B cell (primary cell): ENCODE results near the gene TBC1D22B. TPM values are rescaled to one million over a fixed set of nuclear protein-coding genes. Genes with fewer than 3 reads are reported as not detected.

ENCODE experiments used
- ATAC-seq: fragments of 200-7000 bp; cut with Tn5 transposase; one replicate; pipeline ENCODE4 v1.10.0; 2021; ENCODE audit warnings: low read depth, mild to moderate bottlenecking, moderate number of reproducible peaks, moderate library complexity
- CTCF ChIA-PET: fragments of 350-600 bp; sonication (Branson Sonifier 250); formaldehyde crosslinking; loops from one replicate; lab custom pipeline; 2021; ENCODE audit warnings: antibody characterized with exemption, inconsistent platforms; lab: Charles Lee
- POLR2A ChIA-PET: fragments of 350-600 bp; sonication (Branson Sonifier 250); formaldehyde crosslinking; loops from one replicate; lab custom pipeline; 2021; ENCODE audit warnings: antibody characterized with exemption; lab: Charles Lee
- DNase-seq: peaks from one replicate; pipeline ENCODE4 v3.0.0; 2013
- H2AFZ ChIP-seq: 2 replicates; pipeline ENCODE4 v1.6.1; 2012; ENCODE audit warnings: mild to moderate bottlenecking, low read depth, low read length; ENCODE audit not compliant: insufficient read depth, poor library complexity, severe bottlenecking
- H3K27ac ChIP-seq, 2 donors: 1 replicate in 1 of 2; 2 replicates in 1 of 2; pipeline ENCODE4 v1.5.1; 2012 to 2013; ENCODE audit warnings: low read length in 2 of 2, mild to moderate bottlenecking in 2 of 2, moderate library complexity in 1 of 2
- H3K27me3 ChIP-seq, 4 experiments: fragments of 200-600 bp in 1 of 4; sonication (generic) in 1 of 4; replicated peaks in 1 of 4; 1 replicate in 2 of 4; 2 replicates in 2 of 4; pipeline versions ENCODE4 v1.6.1 to v1.7.0; 2013 to 2016; ENCODE audit warnings: low read length in 3 of 4, mild to moderate bottlenecking in 2 of 4, mixed read lengths in 1 of 4, moderate library complexity in 1 of 4; ENCODE audit not compliant: insufficient read depth in 4 of 4, control insufficient read depth in 3 of 4; ENCODE audit errors: control extremely low read depth in 1 of 4
- H3K36me3 ChIP-seq, 2 experiments: replicated peaks in 1 of 2; 1 replicate in 1 of 2; 2 replicates in 1 of 2; pipeline versions ENCODE4 v1.6.1 to v1.7.1; 2013; ENCODE audit warnings: low read length in 1 of 2; ENCODE audit not compliant: insufficient read depth in 2 of 2, control insufficient read depth in 1 of 2; ENCODE audit errors: control extremely low read depth in 1 of 2, extremely low read depth in 1 of 2
- H3K4me1 ChIP-seq, 2 donors: fragments of 200-600 bp in 1 of 2; sonication (generic) in 1 of 2; 1 replicate in 1 of 2; 2 replicates in 1 of 2; pipeline versions ENCODE4 v1.5.1 to v1.6.1; 2013 to 2017; ENCODE audit warnings: low read length in 2 of 2; ENCODE audit not compliant: control insufficient read depth in 2 of 2, insufficient read depth in 2 of 2
- H3K4me2 ChIP-seq: replicated peaks from 2 replicates; pipeline ENCODE3; 2012; ENCODE audit warnings: mild to moderate bottlenecking, low read depth, low read length; ENCODE audit not compliant: poor library complexity, severe bottlenecking
- H3K4me3 ChIP-seq, 5 experiments: fragments of 200-600 bp in 1 of 5; sonication (generic) in 1 of 5; 1 replicate in 3 of 5; 2 replicates in 2 of 5; pipeline versions ENCODE4 v1.5.1 to v1.7.0; 2011 to 2016; ENCODE audit warnings: low read length in 4 of 5, mild to moderate bottlenecking in 4 of 5, low read depth in 2 of 5, control low read depth in 1 of 5, moderate library complexity in 1 of 5; ENCODE audit not compliant: insufficient read depth in 1 of 5; ENCODE audit errors: control extremely low read depth in 1 of 5, extremely low read depth in 1 of 5
- H3K79me2 ChIP-seq: fragments of 200-600 bp; sonication (generic); one replicate; pipeline ENCODE4 v1.6.0; 2016; ENCODE audit warnings: low read length; ENCODE audit not compliant: control insufficient read depth, insufficient read depth
- H3K9ac ChIP-seq: fragments of 200-600 bp; sonication (generic); 2 replicates; pipeline ENCODE4 v1.6.1; 2017; ENCODE audit warnings: mild to moderate bottlenecking, low read length, moderate library complexity
- H3K9me3 ChIP-seq, 3 donors: one replicate each; pipeline versions ENCODE4 v1.6.1 to v1.7.1; 2013; ENCODE audit warnings: low read length in 2 of 3; ENCODE audit not compliant: control insufficient read depth in 2 of 3, insufficient read depth in 1 of 3; ENCODE audit errors: control extremely low read depth in 1 of 3
- H4K20me1 ChIP-seq: 2 replicates; pipeline ENCODE4 v1.6.0; 2012; ENCODE audit warnings: mild to moderate bottlenecking, low read length; ENCODE audit not compliant: insufficient read depth, control insufficient read depth, poor library complexity, severe bottlenecking
- H3K27ac Mint-ChIP-seq: one replicate; pipeline ENCODE4 v1.8.0; 2021; ENCODE audit warnings: mixed read lengths
- H3K27me3 Mint-ChIP-seq: one replicate; pipeline ENCODE4 v1.8.0; 2021; ENCODE audit warnings: mixed read lengths
- H3K4me1 Mint-ChIP-seq: one replicate; pipeline ENCODE4 v1.8.0; 2021; ENCODE audit warnings: mixed read lengths
- H3K4me3 Mint-ChIP-seq: one replicate; pipeline ENCODE4 v1.8.0; 2021; ENCODE audit warnings: mixed read lengths
- H3K9me3 Mint-ChIP-seq: one replicate; pipeline ENCODE4 v1.8.0; 2022; ENCODE audit warnings: mixed read lengths; ENCODE audit not compliant: insufficient read depth
- EZH2 ChIP-seq: IDR thresholded peaks from 2 replicates; pipeline ENCODE4 v1.6.1; 2012; ENCODE audit warnings: borderline replicate concordance, low read depth, mild to moderate bottlenecking, moderate library complexity, low read length; ENCODE audit not compliant: insufficient read depth, poor library complexity, severe bottlenecking
- WGBS: methylation state at CpG from one replicate; pipeline ENCODE4 v1.1.5; 2013; ENCODE audit warnings: missing lambda C conversion rate; ENCODE audit not compliant: insufficient coverage; 5-methylcytosine and 5-hydroxymethylcytosine counted together
- intact Hi-C: fragments of 100-400 bp; cut with micrococcal nuclease; formaldehyde crosslinking; loops from one replicate; pipeline ENCODE4 v1.10.0; 2022
- polyA plus RNA-seq: library from polyadenylated mRNA; depleted of rRNA; stranded (reverse); fragments of >200 nt; gene quantifications from 2 replicates; pipeline ENCODE4 v1.2.3, GENCODE V29; 2012
- total RNA-seq, 2 donors: library from RNA; stranded (reverse); fragments of 120-200 nt in 1 of 2; gene quantifications; 1 replicate in 1 of 2; 2 replicates in 1 of 2; pipeline versions ENCODE4 v1.2.3 to v1.2.4, GENCODE V29; 2013 to 2022
- TF ChIP-seq, protein P1 (sequence below): fragments of 200-600 bp; IDR thresholded peaks from one replicate; pipeline ENCODE4 v1.8.0; 2022; ENCODE audit warnings: antibody characterized with exemption, mild to moderate bottlenecking

TBC1D22B gene
- total and polyA plus RNA-seq, 2 donors (not counting 1 experiment from before 2014, with no cell fraction given): 5.1 to 12.5 TPM

DNA sequence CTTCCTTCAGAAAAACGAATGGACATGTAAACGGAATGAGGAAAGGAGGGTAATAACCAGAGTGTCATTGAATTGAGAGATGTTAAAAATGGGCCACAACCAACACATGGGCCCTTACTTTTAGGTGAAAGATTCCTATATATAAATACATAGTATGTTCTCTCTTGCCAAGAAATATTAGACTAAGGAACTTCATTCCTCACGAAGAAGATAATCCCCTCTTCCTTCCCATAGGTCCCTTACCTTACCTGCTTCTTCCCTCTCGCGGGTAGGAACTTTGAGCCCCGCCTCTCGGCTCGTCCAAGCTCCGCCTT is 295 bp upstream of the TBC1D22B start:
- intact Hi-C loops: loop anchor here (2.0 kb wide), 1 partner anchor 34 kb away; no protein-coding TSS in a partner anchor

DNA sequence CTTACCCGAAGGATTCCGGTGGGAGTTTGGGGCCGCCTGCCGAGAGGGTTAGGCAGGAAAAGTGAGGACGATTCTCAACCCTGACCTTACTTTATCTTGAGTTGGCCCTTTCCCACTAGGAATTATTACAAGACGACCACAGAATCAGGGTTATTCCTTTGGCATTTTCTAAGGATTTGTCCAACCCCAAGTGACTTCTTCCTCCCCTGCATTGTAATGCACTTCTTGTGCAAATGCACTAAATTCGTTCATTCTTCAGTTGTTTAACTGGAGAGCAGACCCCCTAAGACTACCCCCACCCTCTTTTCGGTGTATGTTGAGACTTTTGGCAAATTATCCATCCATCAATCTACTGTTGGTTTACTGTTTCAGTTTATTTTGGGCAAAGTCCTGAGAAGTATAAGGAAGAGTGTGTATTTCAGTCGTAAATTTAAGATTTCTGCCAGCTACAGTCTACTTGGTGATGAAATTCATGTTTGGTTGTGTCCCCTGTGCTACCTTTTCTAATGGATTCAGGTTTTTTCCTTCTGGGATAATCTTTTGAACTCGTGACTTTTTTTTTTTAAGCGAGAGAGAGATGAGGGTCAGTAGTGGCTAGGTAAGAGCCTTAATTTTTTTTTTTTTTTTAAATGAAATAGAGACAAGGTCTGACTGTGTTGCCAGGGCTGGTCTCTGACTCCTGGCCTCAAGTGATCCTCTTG is 983 bp downstream of the TBC1D22B start:
- peak overlapping the region; percentile 100 for H3K9ac ChIP-seq
- H3K9me3 ChIP-seq: no peaks in the 10 kb centered on the region
- H3K79me2 ChIP-seq: peaks cover 80% of the 10 kb centered on the region
- ATAC-seq (no peak), DNase-seq (no peak)
- peak overlapping the region; percentile 98 for H2AFZ ChIP-seq
- Mint-ChIP-seq H3K9me3 (no peaks in the 10 kb centered on the region), H3K4me1 (peaks cover 38% of the 10 kb centered on the region), H3K4me3 (peak overlapping the region; percentile 94), H3K27ac (peak overlapping the region; percentile 94), H3K27me3 (no peaks in the 10 kb centered on the region)
- intact Hi-C loops: no loop called here
- POLR2A ChIA-PET: interaction anchor here (0.7 kb wide), 1 partner anchor 656 kb away, joined by 3 read pairs; no protein-coding TSS in a partner anchor
- WGBS: 8% methylated on average over 8 of the region's 11 CpGs
- no peaks in the 10 kb centered on the region for H4K20me1 ChIP-seq
- H3K4me2 ChIP-seq: peak overlapping the region; percentile 95
- H3K27ac ChIP-seq: peak overlapping the region; percentile 81 to 97
- no peaks in the 10 kb centered on the region for H3K36me3 ChIP-seq
- CTCF ChIA-PET: interaction anchor here (0.9 kb wide), 2 partner anchors 18 to 240 kb away, joined by 3 to 4 read pairs; no protein-coding TSS in a partner anchor
- peak overlapping the region; percentile 77 to 97 (median 83) for H3K4me3 ChIP-seq
- no peak for TF ChIP-seq EZH2
- H3K27me3 ChIP-seq: no peaks in the 10 kb centered on the region
- H3K4me1 ChIP-seq: peaks cover 20 to 21% of the 10 kb centered on the region in 2 donors

More for the DNA sequence above, 295 bp upstream of the TBC1D22B start:
- ATAC-seq: no peak
- ChIA-PET CTCF (interaction anchor here (0.9 kb wide), 1 partner anchor 19 kb away, joined by 3 read pairs; no protein-coding TSS in a partner anchor), POLR2A (no interaction called here)
- H3K79me2 ChIP-seq: peaks cover 69% of the 10 kb centered on the region
- no peaks in the 10 kb centered on the region for H3K36me3 ChIP-seq
- H3K27me3 Mint-ChIP-seq: no peaks in the 10 kb centered on the region
- peak overlapping the region; percentile 94 for H3K4me3 Mint-ChIP-seq
- peak overlapping the region; percentile 100 for H3K9ac ChIP-seq
- no peaks in the 10 kb centered on the region for H3K27me3 ChIP-seq
- H3K4me3 ChIP-seq: peak overlapping the region in 4 of 5 experiments; percentile 77 to 97 (median 88)
- H3K27ac Mint-ChIP-seq: peak overlapping the region; percentile 94
- TF ChIP-seq, protein P1, sequence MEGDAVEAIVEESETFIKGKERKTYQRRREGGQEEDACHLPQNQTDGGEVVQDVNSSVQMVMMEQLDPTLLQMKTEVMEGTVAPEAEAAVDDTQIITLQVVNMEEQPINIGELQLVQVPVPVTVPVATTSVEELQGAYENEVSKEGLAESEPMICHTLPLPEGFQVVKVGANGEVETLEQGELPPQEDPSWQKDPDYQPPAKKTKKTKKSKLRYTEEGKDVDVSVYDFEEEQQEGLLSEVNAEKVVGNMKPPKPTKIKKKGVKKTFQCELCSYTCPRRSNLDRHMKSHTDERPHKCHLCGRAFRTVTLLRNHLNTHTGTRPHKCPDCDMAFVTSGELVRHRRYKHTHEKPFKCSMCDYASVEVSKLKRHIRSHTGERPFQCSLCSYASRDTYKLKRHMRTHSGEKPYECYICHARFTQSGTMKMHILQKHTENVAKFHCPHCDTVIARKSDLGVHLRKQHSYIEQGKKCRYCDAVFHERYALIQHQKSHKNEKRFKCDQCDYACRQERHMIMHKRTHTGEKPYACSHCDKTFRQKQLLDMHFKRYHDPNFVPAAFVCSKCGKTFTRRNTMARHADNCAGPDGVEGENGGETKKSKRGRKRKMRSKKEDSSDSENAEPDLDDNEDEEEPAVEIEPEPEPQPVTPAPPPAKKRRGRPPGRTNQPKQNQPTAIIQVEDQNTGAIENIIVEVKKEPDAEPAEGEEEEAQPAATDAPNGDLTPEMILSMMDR: no peak
- TF ChIP-seq EZH2: no peak
- no peaks in the 10 kb centered on the region for H3K9me3 Mint-ChIP-seq
- peaks cover 20 to 21% of the 10 kb centered on the region in 2 donors for H3K4me1 ChIP-seq
- peak overlapping the region; percentile 98 for H2AFZ ChIP-seq
- DNase-seq: no peak
- no peaks in the 10 kb centered on the region for H4K20me1 ChIP-seq
- no peaks in the 10 kb centered on the region for H3K9me3 ChIP-seq
- under 1% methylated on average over 7 of the region's 9 CpGs for WGBS
- peaks cover 35% of the 10 kb centered on the region for H3K4me1 Mint-ChIP-seq
- H3K4me2 ChIP-seq: peak overlapping the region; percentile 95
- peak overlapping the region; percentile 81 to 97 for H3K27ac ChIP-seq
